HG03159 (cell line): ENCODE data around the gene TPRX1.

Source experiments
- ATAC-seq: cut with Tn5 transposase; IDR thresholded peaks from one replicate; pipeline ENCODE4 v1.9.1; 2021; ENCODE audit warnings: mild to moderate bottlenecking, moderate library complexity; ENCODE audit not compliant: unreplicated experiment

The TPRX1 gene

DNA sequence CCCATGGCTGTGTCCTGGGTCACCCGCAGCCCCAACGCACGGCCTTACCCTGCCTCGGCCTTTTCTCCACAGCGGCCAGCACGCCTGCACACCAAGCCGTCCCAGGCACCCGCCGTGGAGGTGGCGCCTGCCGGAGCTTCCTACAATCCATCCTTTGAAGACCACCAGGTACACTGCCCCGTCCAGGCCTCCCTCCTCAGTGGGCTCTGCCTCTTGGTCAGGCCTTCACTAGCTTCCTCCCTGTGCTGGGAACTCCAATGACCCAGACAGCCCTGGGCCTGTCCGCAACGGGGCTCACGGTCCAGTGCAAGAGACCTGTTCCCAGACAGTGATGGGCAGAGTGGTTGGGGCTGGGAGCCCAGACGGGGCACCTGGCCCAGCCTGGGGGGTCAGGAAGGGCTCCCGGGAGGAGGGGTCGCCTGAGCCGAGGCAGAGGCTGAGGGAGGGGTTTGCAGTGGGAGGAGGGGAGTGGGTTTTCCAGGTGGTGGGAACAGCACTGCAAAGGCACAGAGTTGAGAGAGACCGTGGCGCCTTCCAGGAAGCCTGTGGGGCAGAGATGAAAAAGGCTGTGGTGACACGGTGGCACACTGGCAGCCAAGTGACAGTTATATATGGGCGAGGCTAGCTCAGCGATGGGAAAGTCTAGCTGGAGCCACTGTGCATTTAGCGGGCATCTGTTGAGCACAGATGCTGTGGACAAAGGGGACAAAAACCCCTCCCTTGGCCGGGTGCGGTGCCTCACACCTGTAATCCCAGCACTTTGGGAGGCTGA lies 51.7 kb downstream of the TPRX1 start:
- no peak for ATAC-seq
